Esophagus squamous epithelium (tissue), 5 donors: ENCODE data around the gene PLCH2. TPM values are rescaled to one million over a fixed set of nuclear protein-coding genes. Genes with fewer than 3 reads are reported as not detected.

Experiments used
- DNase-seq: peaks from one replicate; lab custom pipeline; 2025; lab: John Stamatoyannopoulos, UW
- H3K27ac ChIP-seq, 4 donors: fragments of 200-600 bp; sonication (generic); one replicate each; pipeline ENCODE4 v1.5.1; 2016 to 2019; ENCODE audit warnings: mild to moderate bottlenecking in 1 of 4
- H3K27me3 ChIP-seq, 4 donors: fragments of 200-600 bp; sonication (generic); 1 replicate in 3 of 4; 2 replicates in 1 of 4; pipeline versions ENCODE4 v1.5.1 to v1.6.0; 2017 to 2021; ENCODE audit warnings: antibody characterized with exemption in 1 of 4
- H3K36me3 ChIP-seq, 3 donors: fragments of 200-600 bp; sonication (generic); one replicate each; pipeline ENCODE4 v1.5.1; 2016 to 2019
- H3K4me1 ChIP-seq, 3 donors: fragments of 200-600 bp; sonication (generic); one replicate each; pipeline ENCODE4 v1.5.1; 2017 to 2019
- H3K4me3 ChIP-seq, 4 donors: fragments of 200-600 bp; sonication (generic); 1 replicate in 3 of 4; 2 replicates in 1 of 4; pipeline ENCODE4 v1.5.1; 2016 to 2019; ENCODE audit warnings: mild to moderate bottlenecking in 2 of 4, moderate library complexity in 1 of 4
- H3K9me3 ChIP-seq, 3 donors: fragments of 200-600 bp; sonication (generic); one replicate each; pipeline ENCODE4 v1.5.1; 2016 to 2019
- CTCF ChIP-seq, 6 experiments: fragments of 450-650 bp in 4 of 6; fragments of 200-600 bp in 2 of 6; sonication (generic) in 2 of 6; IDR thresholded peaks; one replicate each; pipeline ENCODE4 v1.5.1; 2016 to 2019; ENCODE audit warnings: antibody characterized with exemption in 6 of 6, mild to moderate bottlenecking in 4 of 6, moderate library complexity in 4 of 6
- POLR2A ChIP-seq, 4 donors: fragments of 450-650 bp; IDR thresholded peaks; one replicate each; pipeline ENCODE4 v1.6.1; 2017; ENCODE audit warnings: antibody characterized with exemption in 4 of 4, mild to moderate bottlenecking in 4 of 4, moderate library complexity in 3 of 4
- WGBS, 2 donors: methylation state at CpG; one replicate each; pipeline ENCODE4 v1.1.5; 2018; 5-methylcytosine and 5-hydroxymethylcytosine counted together
- intact Hi-C: fragments of 100-400 bp; cut with DNase I; formaldehyde crosslinking; loops from one replicate; pipeline ENCODE4 v1.15.0; 2022
- total RNA-seq, 4 donors: library from RNA; depleted of rRNA; stranded (reverse); fragments of >200 nt; gene quantifications; one replicate each; pipeline ENCODE4 v1.1.0, GENCODE V29; 2016
- donor health status: DM: yes; HTN: yes; CAD: no.

PLCH2 gene
- total RNA-seq, 4 donors from 2014 or later: 26.1 to 34.3 (median 31.5) TPM

GRCh38 chr1:2465371-2466269 lies 10.5 kb upstream of the PLCH2 start:
- Histone ChIP-seq H3K4me3 (no peak overlapping the region), H3K9me3 (no peaks in the 10 kb centered on the region), H3K27ac (no peak overlapping the region), H3K27me3 (peaks cover 0 to 96% (median 6%) of the 10 kb centered on the region in 4 donors), H3K4me1 (peaks cover 0 to 27% (median 3%) of the 10 kb centered on the region in 3 donors), H3K36me3 (no peaks in the 10 kb centered on the region)
- 70 to 79% methylated on average over 5 to 19 of the region's 33 CpGs for WGBS, 2 donors
- no peak for TF ChIP-seq CTCF (IDR thresholded peaks at IDR 0.05)
- TF ChIP-seq POLR2A (IDR thresholded peaks at IDR 0.05): no peak
- no peak for DNase-seq
- intact Hi-C loops: no loop called here

GRCh38 chr1:2466270-2466665 lies 9.8 kb upstream of the PLCH2 start:
- Histone ChIP-seq H3K4me1 (peaks cover 0 to 27% (median 3%) of the 10 kb centered on the region in 3 donors), H3K27ac (no peak overlapping the region), H3K4me3 (no peak overlapping the region), H3K36me3 (no peaks in the 10 kb centered on the region), H3K27me3 (peaks cover 0 to 97% (median 6%) of the 10 kb centered on the region in 4 donors), H3K9me3 (no peaks in the 10 kb centered on the region)
- DNase-seq: no peak
- TF ChIP-seq CTCF (IDR thresholded peaks at IDR 0.05): no peak
- no peak for TF ChIP-seq POLR2A (IDR thresholded peaks at IDR 0.05)
- intact Hi-C loops: no loop called here
- WGBS, 2 donors: 58% methylated on average over 4 of the region's 12 CpGs; no CpG with 5 or more reads in 1 of the 2 donors

GRCh38 chr1:2466958-2467554 lies 9.0 kb upstream of the PLCH2 start:
- WGBS, 2 donors: 24% methylated on average over 5 of the region's 30 CpGs; no CpG with 5 or more reads in 1 of the 2 donors
- no peaks in the 10 kb centered on the region for H3K9me3 ChIP-seq
- intact Hi-C loops: no loop called here
- TF ChIP-seq CTCF (IDR thresholded peaks at IDR 0.05): no peak
- no peak for TF ChIP-seq POLR2A (IDR thresholded peaks at IDR 0.05)
- H3K27me3 ChIP-seq: peaks cover 0 to 99% (median 6%) of the 10 kb centered on the region in 4 donors
- peak overlapping the region in 1 of 4 donors; percentile 8 for H3K4me3 ChIP-seq
- DNase-seq: no peak
- no peaks in the 10 kb centered on the region for H3K36me3 ChIP-seq
- H3K27ac ChIP-seq: no peak overlapping the region
- peaks cover 0 to 27% (median 3%) of the 10 kb centered on the region in 3 donors for H3K4me1 ChIP-seq

- no peak for TF ChIP-seq POLR2A (IDR thresholded peaks at IDR 0.05)
- no peak for TF ChIP-seq CTCF (IDR thresholded peaks at IDR 0.05)
- Histone ChIP-seq H3K9me3 (no peaks in the 10 kb centered on the region), H3K4me1 (peaks cover 0 to 27% (median 3%) of the 10 kb centered on the region in 3 donors), H3K36me3 (no peaks in the 10 kb centered on the region), H3K27me3 (peaks cover 0 to 99% (median 6%) of the 10 kb centered on the region in 4 donors), H3K27ac (no peak overlapping the region), H3K4me3 (no peak overlapping the region)
- 84% methylated on average over 8 of the region's 14 CpGs; no CpG with 5 or more reads in 1 of the 2 donors for WGBS, 2 donors
- intact Hi-C loops: no loop called here
- DNase-seq: no peak
Measured at GRCh38 chr1:2468041-2468472, 8.0 kb upstream of the PLCH2 start.

GRCh38 chr1:2468540-2468939 lies 7.5 kb upstream of the PLCH2 start:
- Histone ChIP-seq H3K27ac (no peak overlapping the region), H3K4me3 (no peak overlapping the region), H3K36me3 (no peaks in the 10 kb centered on the region), H3K9me3 (no peaks in the 10 kb centered on the region), H3K4me1 (peaks cover 0 to 32% (median 3%) of the 10 kb centered on the region in 3 donors), H3K27me3 (peaks cover 0 to 99% (median 6%) of the 10 kb centered on the region in 4 donors)
- 63 to 74% methylated on average over 3 to 4 of the region's 10 CpGs for WGBS, 2 donors
- TF ChIP-seq CTCF (IDR thresholded peaks at IDR 0.05): no peak
- TF ChIP-seq POLR2A (IDR thresholded peaks at IDR 0.05): no peak
- intact Hi-C loops: no loop called here
- no peak for DNase-seq
